ENCODE data around the gene ADCY1. TPM values are rescaled to one million over a fixed set of nuclear protein-coding genes. Genes with fewer than 3 reads are reported as not detected.

The ADCY1 gene
- 107 TPM for total RNA-seq

DNA sequence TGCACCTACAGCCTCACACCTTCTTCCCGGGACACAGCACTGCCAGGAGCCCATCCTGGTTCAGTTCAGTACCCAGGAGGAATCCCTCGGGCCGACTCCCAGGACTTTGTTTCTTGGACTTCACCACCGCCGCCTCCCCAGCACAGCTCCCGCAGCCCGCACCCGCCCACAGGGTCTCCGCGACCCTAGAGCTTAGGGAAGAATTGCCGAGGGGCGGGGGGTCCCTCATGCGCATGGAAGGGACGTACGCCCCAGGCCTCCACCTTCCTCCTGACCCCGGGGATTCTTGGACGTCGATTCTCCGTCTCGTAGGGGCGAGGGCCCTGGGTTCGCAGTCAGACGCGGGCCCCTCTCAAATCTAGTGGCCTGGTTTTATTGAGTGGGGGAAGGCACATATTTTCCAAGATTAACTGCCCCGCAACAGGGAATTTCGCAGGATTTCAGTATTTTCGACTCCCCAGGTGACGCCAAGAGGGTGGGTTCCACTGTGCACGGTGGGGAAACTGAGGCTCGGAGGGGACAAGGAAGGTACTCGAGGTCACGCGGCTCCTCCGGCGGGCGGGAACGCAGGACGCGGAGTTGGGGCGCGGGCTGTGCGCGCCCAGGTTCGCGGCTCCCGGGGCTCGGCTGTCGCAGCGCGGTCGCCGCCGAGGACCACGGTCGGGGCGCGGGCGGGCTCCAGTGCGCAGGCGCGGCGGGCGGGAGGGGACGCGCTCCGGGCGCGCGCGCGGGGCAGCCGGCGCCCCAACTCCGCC lies at the start of gene ADCY1:
TSS of gene ADCY1 (plus strand) at position 708 of the 755 bp plus-strand sequence. CDS start 176 bp downstream, outside the sequence.

Small RNA genes lying within 50 kb of the gene (small RNA-seq; reads per million reads assigned to genes)
- gene AC073325.2: not detected

Data from diencephalon (tissue), 1 donor.